GM23338 (cell line): ENCODE results near the gene SRPK2. TPM values are rescaled to one million over a fixed set of nuclear protein-coding genes. Genes with fewer than 3 reads are reported as not detected.

ENCODE experiments used
- ATAC-seq: fragments of 200-7000 bp; cut with Tn5 transposase; 3 replicates; pipeline ENCODE4 v1.9.1; 2020
- DNase-seq: peaks from one replicate; pipeline ENCODE4 v3.0.0-alpha.2; 2015; ENCODE audit warnings: low spot score
- H2AFZ ChIP-seq: fragments of 200-600 bp; sonication (generic); 2 replicates; pipeline ENCODE4 v1.8.0; 2016; ENCODE audit warnings: antibody characterized with exemption, mild to moderate bottlenecking, moderate library complexity
- H3F3A ChIP-seq: fragments of 200-600 bp; sonication (generic); replicated peaks from 2 replicates; pipeline ENCODE4 v1.8.0; 2017; ENCODE audit warnings: antibody characterized with exemption, mixed run types, low read depth
- H3K27ac ChIP-seq: fragments of 200-600 bp; sonication (generic); 2 replicates; pipeline ENCODE4 v1.6.1; 2016; ENCODE audit warnings: low read depth
- H3K27me3 ChIP-seq: fragments of 200-600 bp; sonication (generic); 2 replicates; pipeline ENCODE4 v1.8.0; 2016; ENCODE audit warnings: mild to moderate bottlenecking, mixed run types, moderate library complexity; ENCODE audit not compliant: insufficient read depth
- H3K36me3 ChIP-seq: fragments of 200-600 bp; sonication (generic); 2 replicates; pipeline ENCODE4 v1.8.0; 2016; ENCODE audit warnings: mild to moderate bottlenecking; ENCODE audit not compliant: insufficient read depth
- H3K4me1 ChIP-seq: fragments of 200-600 bp; sonication (generic); 2 replicates; pipeline ENCODE4 v1.8.0; 2016; ENCODE audit warnings: mild to moderate bottlenecking, moderate library complexity; ENCODE audit not compliant: insufficient read depth
- H3K4me2 ChIP-seq: fragments of 200-600 bp; sonication (generic); 2 replicates; pipeline ENCODE4 v1.7.1; 2017; ENCODE audit warnings: mixed run types
- H3K4me3 ChIP-seq: fragments of 200-600 bp; sonication (generic); 2 replicates; pipeline ENCODE4 v1.6.1; 2016; ENCODE audit warnings: mixed run types
- H3K79me2 ChIP-seq: fragments of 200-600 bp; sonication (generic); replicated peaks from 2 replicates; pipeline ENCODE4 v1.8.0; 2017; ENCODE audit warnings: mild to moderate bottlenecking; ENCODE audit not compliant: insufficient read depth
- H3K9me2 ChIP-seq: fragments of 200-600 bp; sonication (generic); 2 replicates; pipeline ENCODE4 v1.8.0; 2017; ENCODE audit not compliant: insufficient read depth
- H4K20me1 ChIP-seq: fragments of 200-600 bp; sonication (generic); replicated peaks from 2 replicates; pipeline ENCODE4 v1.8.0; 2017; ENCODE audit warnings: mild to moderate bottlenecking; ENCODE audit not compliant: insufficient read depth
- H3K27ac Mint-ChIP-seq: 2 replicates; pipeline ENCODE4 v1.8.0; 2020; ENCODE audit warnings: inconsistent platforms, mild to moderate bottlenecking, moderate library complexity, mixed read lengths
- H3K27me3 Mint-ChIP-seq: 3 replicates; pipeline ENCODE4 v1.8.0; 2022; ENCODE audit warnings: low read depth, mild to moderate bottlenecking, moderate library complexity, mixed read lengths, inconsistent platforms; ENCODE audit not compliant: insufficient read depth, poor library complexity
- H3K36me3 Mint-ChIP-seq: 3 replicates; pipeline ENCODE4 v1.8.0; 2021; ENCODE audit warnings: low read depth, mild to moderate bottlenecking, inconsistent platforms, moderate library complexity, mixed read lengths
- H3K4me1 Mint-ChIP-seq: 3 replicates; pipeline ENCODE4 v1.8.0; 2020; ENCODE audit warnings: mild to moderate bottlenecking, inconsistent platforms, mixed read lengths
- H3K4me3 Mint-ChIP-seq: 3 replicates; pipeline ENCODE4 v1.8.0; 2021; ENCODE audit warnings: moderate library complexity, mild to moderate bottlenecking, inconsistent platforms, mixed read lengths
- H3K9me3 Mint-ChIP-seq: 3 replicates; pipeline ENCODE4 v1.8.0; 2020; ENCODE audit warnings: moderate library complexity, mild to moderate bottlenecking, inconsistent platforms, mixed read lengths
- CREB1 ChIP-seq: fragments of 250-450 bp; sonication (Bioruptor Pico); IDR thresholded peaks from 2 replicates; pipeline ENCODE4 v1.5.0; 2020; ENCODE audit warnings: low read depth, mild to moderate bottlenecking, moderate library complexity
- CTCF ChIP-seq, 2 experiments: fragments of 200-600 bp in 1 of 2; sonication (generic) in 1 of 2; conservative IDR thresholded peaks; 2 replicates each; pipeline versions ENCODE4 v1.5.1 to v1.6.1; 2016 to 2017; ENCODE audit warnings: antibody characterized with exemption in 2 of 2, low read depth in 2 of 2, mild to moderate bottlenecking in 2 of 2, moderate library complexity in 1 of 2
- ETS1 ChIP-seq: IDR thresholded peaks from 2 replicates; pipeline ENCODE4 v1.6.1; 2016; ENCODE audit warnings: antibody characterized with exemption
- EZH2 ChIP-seq: fragments of 200-600 bp; sonication (generic); IDR thresholded peaks from one replicate; pipeline ENCODE4 v1.8.0; 2017; ENCODE audit warnings: antibody characterized with exemption, mild to moderate bottlenecking, low read depth; ENCODE audit not compliant: unreplicated experiment
- EZH2phosphoT487 ChIP-seq: fragments of 200-600 bp; sonication (generic); IDR thresholded peaks from one replicate; pipeline ENCODE4 v1.8.1; 2018; ENCODE audit warnings: antibody characterized with exemption; ENCODE audit not compliant: unreplicated experiment
- JUNB ChIP-seq: IDR thresholded peaks from one replicate; pipeline ENCODE4 v1.6.1; 2016; ENCODE audit warnings: antibody characterized with exemption; ENCODE audit not compliant: unreplicated experiment
- POLR2AphosphoS5 ChIP-seq: IDR thresholded peaks from 2 replicates; pipeline ENCODE4 v1.6.1; 2016; ENCODE audit warnings: antibody characterized with exemption, low read depth
- REST ChIP-seq: IDR thresholded peaks from one replicate; pipeline ENCODE4 v1.6.1; 2018; ENCODE audit warnings: antibody characterized with exemption; ENCODE audit not compliant: unreplicated experiment
- ZNF114 ChIP-seq: fragments of 250-450 bp; sonication (Bioruptor Pico); IDR thresholded peaks from 2 replicates; pipeline ENCODE4 v1.5.0; 2020; ENCODE audit warnings: mild to moderate bottlenecking, moderate library complexity
- ZNF331 ChIP-seq: fragments of 250-450 bp; sonication (Bioruptor Pico); IDR thresholded peaks from 2 replicates; pipeline ENCODE4 v1.5.0; 2020; ENCODE audit warnings: low read depth, mild to moderate bottlenecking, moderate library complexity
- polyA plus RNA-seq: library from polyadenylated mRNA; unstranded; fragments of >200 nt; fragmentation: Nextera tagmentation; extraction: Ambion mirVana; gene quantifications from 2 replicates; pipeline ENCODE4 v1.2.1, GENCODE V29; 2016
- total RNA-seq: library from RNA; depleted of rRNA; stranded (reverse); fragments of >200 nt; shearing (Covaris generic); gene quantifications from 2 replicates; pipeline ENCODE4 v1.2.3, GENCODE V29; 2014

The SRPK2 gene
- total and polyA plus RNA-seq, 2 experiments from 2014 or later: 66.3 to 91.5 TPM

GRCh38 chr7:105094966-105095365 lies 293.8 kb downstream of the SRPK2 start:
- Histone ChIP-seq H3K9me2 (no peaks in the 10 kb centered on the region), H3K4me1 (no peaks in the 10 kb centered on the region), H3K79me2 (no peaks in the 10 kb centered on the region), H3K4me3 (no peak overlapping the region), H2AFZ (no peak overlapping the region), H3K36me3 (no peaks in the 10 kb centered on the region), H3F3A (no peaks in the 10 kb centered on the region), H3K27me3 (no peaks in the 10 kb centered on the region), H3K27ac (no peak overlapping the region), H4K20me1 (0 out of 2 replicates have a peak, but pooled peaks cover 3% of the 10 kb centered on the region), H3K4me2 (no peak overlapping the region)
- ATAC-seq (no peak), DNase-seq (no peak)
- H3K36me3 Mint-ChIP-seq: peaks cover 18% of the 10 kb centered on the region; the same call in 2 of the 3 replicates
- no peak overlapping the region for H3K27ac Mint-ChIP-seq
- H3K9me3 Mint-ChIP-seq: no peaks in the 10 kb centered on the region
- no peaks in the 10 kb centered on the region for H3K4me1 Mint-ChIP-seq
- no peak overlapping the region for H3K4me3 Mint-ChIP-seq
- TF ChIP-seq ZNF331 (CRISPR knock-in tag) (no peak), ETS1 (no peak), CREB1 (CRISPR knock-in tag) (no peak), CTCF (conservative IDR thresholded peaks at IDR 0.05; ENCODE audit: low read depth in 2 of 2) (no peak), JUNB (no peak), REST (no peak), EZH2 (no peak), ZNF114 (no peak)
- peaks cover 7% of the 10 kb centered on the region for H3K27me3 Mint-ChIP-seq

GRCh38 chr7:105088456-105088855 lies 300.3 kb downstream of the SRPK2 start:
- H3K27ac ChIP-seq: no peak overlapping the region
- TF ChIP-seq CTCF (conservative IDR thresholded peaks at IDR 0.05; ENCODE audit: low read depth in 2 of 2): no peak
- TF ChIP-seq ETS1: no peak
- no peak for TF ChIP-seq ZNF331 (CRISPR knock-in tag)
- no peak for TF ChIP-seq JUNB
- TF ChIP-seq ZNF114: no peak
- TF ChIP-seq EZH2phosphoT487: no peak
- TF ChIP-seq POLR2AphosphoS5: no peak

More at GRCh38 chr7:105088456-105088855, 300.3 kb downstream of the SRPK2 start:
- ATAC-seq (no peak), DNase-seq (no peak)
- H3K9me2 ChIP-seq: no peaks in the 10 kb centered on the region
- H3K27me3 ChIP-seq: no peaks in the 10 kb centered on the region
- H3K27ac Mint-ChIP-seq: no peak overlapping the region
- H3K4me3 Mint-ChIP-seq: no peak overlapping the region
- peaks cover 36% of the 10 kb centered on the region for H3K36me3 Mint-ChIP-seq
- H3K9me3 Mint-ChIP-seq: no peaks in the 10 kb centered on the region
- peaks cover 7% of the 10 kb centered on the region for H4K20me1 ChIP-seq
- H3K4me1 ChIP-seq: no peaks in the 10 kb centered on the region
- H2AFZ ChIP-seq: no peak overlapping the region
- H3K4me2 ChIP-seq: no peak overlapping the region
- 0 out of 2 replicates have a peak, but pooled peaks cover 3% of the 10 kb centered on the region for H3F3A ChIP-seq
- peaks cover 4% of the 10 kb centered on the region for H3K27me3 Mint-ChIP-seq
- H3K4me1 Mint-ChIP-seq: no peaks in the 10 kb centered on the region
- no peak overlapping the region for H3K4me3 ChIP-seq
- 0 out of 2 replicates have a peak, but pooled peaks cover 10% of the 10 kb centered on the region for H3K36me3 ChIP-seq
- no peaks in the 10 kb centered on the region for H3K79me2 ChIP-seq
